CD4-positive, alpha-beta T cell treated with Interleukin-21 for 1 hour (primary cell): ENCODE measurements around the gene ADAMTSL3.

Experiments used
- DNase-seq: peaks from one replicate; pipeline ENCODE4 v3.0.0-alpha.2; 2020

ADAMTSL3 gene, protein sequence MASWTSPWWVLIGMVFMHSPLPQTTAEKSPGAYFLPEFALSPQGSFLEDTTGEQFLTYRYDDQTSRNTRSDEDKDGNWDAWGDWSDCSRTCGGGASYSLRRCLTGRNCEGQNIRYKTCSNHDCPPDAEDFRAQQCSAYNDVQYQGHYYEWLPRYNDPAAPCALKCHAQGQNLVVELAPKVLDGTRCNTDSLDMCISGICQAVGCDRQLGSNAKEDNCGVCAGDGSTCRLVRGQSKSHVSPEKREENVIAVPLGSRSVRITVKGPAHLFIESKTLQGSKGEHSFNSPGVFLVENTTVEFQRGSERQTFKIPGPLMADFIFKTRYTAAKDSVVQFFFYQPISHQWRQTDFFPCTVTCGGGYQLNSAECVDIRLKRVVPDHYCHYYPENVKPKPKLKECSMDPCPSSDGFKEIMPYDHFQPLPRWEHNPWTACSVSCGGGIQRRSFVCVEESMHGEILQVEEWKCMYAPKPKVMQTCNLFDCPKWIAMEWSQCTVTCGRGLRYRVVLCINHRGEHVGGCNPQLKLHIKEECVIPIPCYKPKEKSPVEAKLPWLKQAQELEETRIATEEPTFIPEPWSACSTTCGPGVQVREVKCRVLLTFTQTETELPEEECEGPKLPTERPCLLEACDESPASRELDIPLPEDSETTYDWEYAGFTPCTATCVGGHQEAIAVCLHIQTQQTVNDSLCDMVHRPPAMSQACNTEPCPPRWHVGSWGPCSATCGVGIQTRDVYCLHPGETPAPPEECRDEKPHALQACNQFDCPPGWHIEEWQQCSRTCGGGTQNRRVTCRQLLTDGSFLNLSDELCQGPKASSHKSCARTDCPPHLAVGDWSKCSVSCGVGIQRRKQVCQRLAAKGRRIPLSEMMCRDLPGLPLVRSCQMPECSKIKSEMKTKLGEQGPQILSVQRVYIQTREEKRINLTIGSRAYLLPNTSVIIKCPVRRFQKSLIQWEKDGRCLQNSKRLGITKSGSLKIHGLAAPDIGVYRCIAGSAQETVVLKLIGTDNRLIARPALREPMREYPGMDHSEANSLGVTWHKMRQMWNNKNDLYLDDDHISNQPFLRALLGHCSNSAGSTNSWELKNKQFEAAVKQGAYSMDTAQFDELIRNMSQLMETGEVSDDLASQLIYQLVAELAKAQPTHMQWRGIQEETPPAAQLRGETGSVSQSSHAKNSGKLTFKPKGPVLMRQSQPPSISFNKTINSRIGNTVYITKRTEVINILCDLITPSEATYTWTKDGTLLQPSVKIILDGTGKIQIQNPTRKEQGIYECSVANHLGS (N-terminal part only)

DNA sequence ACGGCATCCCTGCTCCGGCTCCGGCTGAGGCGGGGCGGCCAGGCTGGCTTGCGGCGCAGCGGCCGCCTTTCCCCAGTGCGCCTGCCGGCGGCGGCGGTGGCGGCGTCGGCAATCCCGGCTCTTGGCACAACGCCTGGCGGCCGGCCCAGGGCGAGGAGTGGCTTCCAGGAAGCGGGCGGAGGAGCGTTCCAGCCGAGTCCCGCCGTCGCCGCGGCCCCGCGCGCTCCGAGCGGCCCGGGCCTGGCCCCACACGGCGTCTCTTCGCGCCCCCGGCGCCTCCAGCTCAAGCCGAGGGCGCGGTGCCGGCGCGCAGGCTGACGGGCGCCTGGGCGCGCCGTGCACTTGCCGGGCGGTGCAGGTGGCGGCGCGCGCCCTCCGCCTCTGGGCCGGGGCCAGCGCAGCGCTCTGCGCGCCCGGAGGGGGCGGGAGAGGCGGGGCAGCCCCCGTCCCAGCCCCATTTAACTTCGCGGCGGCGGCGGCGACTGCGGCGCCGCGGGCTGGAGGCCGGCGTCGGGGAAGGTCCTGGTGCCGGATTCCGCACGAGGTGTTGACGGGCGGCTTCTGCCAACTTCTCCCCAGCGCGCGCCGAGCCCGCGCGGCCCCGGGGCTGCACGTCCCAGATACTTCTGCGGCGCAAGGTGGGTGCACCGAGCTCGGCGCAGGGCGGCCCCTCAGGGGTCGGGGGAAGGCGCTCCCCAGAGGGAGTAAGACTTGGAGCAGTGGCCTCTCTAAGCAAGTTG, at the start of gene ADAMTSL3:
Gene ADAMTSL3, plus strand, starts transcription at position 485 of the 740 bp plus-strand sequence. CDS start 1,639 bp downstream, outside the sequence.
- no peak for DNase-seq

DNA sequence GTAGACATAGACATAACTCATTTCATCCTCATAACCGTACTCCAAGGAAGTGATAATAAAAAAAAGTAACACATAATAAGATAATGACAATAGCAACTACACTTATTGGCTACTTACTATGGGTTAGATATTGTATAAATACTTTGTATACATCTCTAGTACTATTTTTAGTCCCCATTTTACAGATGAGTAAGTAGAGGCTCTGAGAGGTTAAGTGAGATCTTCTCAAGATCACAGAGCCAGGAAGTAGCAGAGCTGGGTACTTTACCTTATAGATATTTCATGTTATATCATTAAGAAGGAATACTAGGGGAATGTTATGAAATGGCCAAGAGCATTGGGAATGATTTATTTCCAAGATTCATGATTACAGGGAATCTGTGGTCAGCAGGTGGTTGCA, 49.4 kb upstream of the ADAMTSL3 start:
- no peak for DNase-seq

DNA sequence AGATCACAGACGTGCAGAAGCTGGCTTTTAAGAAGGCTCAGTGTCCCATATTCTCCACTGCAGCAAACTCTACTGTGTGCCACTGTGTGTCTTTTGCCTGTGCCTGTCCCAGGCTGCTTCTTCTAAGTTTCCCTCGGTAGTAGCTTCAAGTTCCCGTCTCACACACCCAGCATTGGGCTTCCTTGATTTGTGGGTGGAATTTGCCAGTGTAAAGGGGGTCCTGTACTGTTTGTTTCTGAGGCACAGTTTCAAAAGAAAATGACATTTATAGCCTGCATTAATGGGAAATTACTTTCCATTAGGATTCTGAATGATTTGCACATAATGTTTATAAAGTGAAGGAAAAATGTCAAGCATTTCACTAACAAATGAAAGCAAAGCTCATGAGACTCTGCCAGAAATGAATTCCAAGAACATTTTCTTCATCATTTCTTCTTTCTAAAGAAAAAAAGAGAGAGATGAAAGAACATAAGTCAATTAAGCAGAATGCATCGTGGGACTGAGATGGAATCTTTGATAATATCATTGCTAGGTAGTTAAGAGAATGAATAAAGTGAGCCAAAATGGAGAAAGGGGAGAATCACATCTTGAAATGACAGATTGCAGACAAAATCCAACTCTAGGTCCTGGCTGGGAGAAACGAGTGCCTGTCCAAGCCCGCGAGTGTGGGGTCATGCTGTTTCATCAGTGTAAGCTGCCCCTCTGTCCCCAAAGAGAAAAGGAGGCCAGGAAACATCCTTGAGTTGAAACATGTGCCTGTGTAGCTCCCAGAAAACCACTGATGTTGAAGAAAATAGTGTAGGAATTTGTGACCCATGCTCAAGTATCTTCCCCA, 48.6 kb upstream of the ADAMTSL3 start:
- no peak for DNase-seq

DNA sequence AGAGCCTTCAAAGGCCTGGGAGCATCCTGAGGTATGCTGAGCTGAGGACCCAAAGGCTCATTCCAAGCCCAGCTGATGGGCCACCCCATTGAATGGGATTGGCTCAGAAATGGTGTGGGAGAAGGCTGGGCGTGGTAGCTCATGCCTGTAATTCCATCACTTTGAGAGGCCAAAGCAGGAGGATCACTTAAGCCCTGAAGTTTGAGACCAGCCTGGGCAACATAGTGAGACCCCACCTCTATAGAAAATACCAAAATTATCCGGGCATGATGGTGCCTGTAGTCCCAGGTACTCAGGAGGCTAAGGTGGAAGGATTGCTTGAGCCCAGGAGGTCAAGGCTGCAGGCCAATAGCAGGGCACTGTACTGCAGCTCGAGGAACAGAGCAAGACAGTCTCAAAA, 43.8 kb upstream of the ADAMTSL3 start:
- DNase-seq, result no peak

DNA sequence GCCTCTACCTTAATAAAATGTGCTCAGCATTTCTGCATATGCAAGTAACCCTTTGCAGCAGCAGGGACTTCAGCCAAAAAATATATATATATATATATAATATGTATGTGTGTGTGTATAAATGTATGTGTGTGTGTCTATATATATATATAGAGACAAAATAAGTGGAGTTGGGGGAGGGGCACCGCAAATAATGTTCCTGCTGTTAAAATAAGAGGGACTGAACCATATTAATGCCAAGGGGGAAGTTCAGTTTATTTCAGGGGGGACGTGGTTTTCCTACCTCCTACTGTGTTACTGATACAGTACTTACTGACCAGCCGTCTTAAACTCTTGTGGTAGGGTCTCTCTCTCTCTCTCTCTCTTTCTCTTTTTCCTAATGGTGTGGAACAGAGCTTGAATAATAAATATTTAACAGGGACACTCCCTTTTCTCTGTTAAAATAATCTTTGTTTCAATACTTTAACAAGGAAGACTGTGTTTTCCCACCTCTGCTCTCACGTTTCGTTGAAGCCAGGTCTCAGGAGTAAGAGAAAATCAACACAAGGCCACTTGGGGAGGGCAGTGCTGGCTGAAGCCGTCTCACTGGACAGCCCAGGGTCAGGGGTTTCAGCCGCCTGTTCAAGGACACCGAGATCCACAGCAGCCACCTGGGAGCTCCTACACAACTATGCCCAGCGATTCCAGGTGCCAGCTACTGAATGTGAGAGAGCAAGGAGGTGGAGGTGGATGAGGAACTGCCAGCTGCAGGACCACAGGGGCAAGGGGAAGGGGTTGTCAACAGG, 42.8 kb upstream of the ADAMTSL3 start:
- no peak for DNase-seq

DNA sequence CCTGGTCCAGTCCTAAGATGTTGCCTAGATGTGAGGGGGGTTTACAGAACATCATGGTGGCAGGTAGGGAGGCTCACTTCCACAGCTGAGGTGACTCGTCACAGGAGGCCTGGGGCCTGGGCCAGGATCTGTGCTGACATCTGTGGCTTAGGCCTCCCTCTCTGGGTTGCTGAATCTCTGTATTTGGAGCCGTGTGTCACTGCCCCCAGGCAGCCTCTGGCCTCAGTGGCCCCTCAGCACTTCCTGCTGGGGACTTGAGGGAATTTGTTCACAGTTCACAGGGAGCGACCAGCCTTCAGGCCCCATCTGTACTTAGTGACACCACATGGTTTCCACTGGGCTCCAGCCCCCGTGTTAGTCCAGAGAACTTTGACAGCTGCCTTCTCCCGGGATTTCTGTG, 41.7 kb upstream of the ADAMTSL3 start:
- no peak for DNase-seq

DNA sequence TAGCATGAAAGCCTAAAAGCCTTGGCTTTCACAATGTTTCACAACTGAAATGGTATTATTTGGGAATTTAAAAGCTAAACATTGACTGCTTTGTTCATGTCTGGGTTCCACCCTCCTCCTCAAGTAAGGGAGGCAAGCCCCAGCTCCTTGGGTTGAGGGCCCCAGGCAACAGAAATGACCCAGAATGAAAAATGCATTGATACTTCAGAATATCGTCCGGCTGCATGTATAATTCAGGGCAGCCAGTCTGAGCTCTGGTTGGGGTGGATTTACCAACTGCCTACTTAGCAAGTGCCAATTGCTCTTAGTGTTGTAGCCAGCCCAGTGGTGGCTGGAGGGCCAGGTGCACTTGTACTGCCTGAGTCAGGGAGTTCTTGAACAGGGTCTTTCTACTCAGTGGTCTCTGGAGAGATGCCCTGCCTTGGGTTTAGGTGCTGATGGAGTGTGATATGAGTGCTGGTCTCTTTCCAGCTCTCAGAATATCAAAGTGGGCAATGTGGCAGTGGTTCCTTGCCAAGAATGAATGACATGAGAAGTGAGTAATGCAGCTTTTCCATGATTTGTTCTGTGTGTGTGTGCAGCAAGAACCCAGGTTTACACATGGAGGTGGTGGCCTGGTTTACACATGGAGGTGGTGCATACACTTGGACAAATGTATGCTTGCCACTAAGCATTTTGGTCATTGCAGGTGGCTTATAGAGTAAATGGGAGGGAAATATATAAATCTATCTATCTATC, 40.9 kb upstream of the ADAMTSL3 start:
- no peak for DNase-seq

- no peak for DNase-seq
Observed at GRCh38 chr15:83613714-83614113, 40.2 kb upstream of the ADAMTSL3 start.

GRCh38 chr15:83616840-83617239, 37.1 kb upstream of the ADAMTSL3 start:
- no peak for DNase-seq

GRCh38 chr15:83626171-83626802, 27.6 kb upstream of the ADAMTSL3 start:
- DNase-seq, result no peak

DNA sequence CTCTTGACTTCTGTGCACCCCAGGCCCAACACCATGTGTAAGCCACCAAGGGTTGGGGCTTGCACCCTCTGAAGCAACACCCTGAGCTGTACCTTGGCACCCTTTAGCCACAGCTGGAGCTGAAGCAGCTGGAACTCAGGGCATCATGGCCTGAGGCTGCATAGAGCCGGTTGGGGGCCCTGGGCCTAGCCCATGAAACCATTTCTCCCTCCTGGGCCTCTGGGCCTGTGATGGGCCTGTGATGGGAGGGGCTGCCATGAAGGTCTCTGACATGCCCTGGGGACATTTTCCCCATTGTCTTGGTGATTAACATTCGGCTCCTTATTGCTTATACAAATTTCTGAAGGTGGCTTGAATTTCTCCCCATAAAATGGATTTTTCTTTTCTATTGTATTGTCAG, 22.4 kb upstream of the ADAMTSL3 start:
- no peak for DNase-seq

DNA sequence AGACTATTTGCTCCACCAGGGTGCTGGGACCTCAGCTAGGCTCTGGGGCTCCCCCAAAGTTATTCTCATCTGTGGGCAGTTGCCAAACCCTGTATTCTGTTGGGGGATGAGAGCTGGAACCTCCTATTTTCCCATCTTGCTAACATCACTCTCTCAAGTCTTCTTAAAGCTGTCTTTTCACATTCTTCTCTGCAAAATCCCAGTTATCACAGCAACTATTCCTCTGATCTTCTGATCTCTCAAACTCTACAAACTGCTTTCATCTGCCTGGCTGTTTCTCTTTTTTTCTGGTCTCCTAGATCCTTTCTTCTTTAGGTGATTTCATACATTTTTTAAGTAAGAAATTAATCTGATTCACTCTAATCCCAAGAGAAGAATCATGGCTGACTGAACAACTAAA, 10.7 kb upstream of the ADAMTSL3 start:
- no peak for DNase-seq

- DNase-seq, result no peak
Observed at GRCh38 chr15:83644439-83644838, 9.5 kb upstream of the ADAMTSL3 start.

GRCh38 chr15:83650831-83651230, 3.1 kb upstream of the ADAMTSL3 start:
- DNase-seq, result no peak

DNA sequence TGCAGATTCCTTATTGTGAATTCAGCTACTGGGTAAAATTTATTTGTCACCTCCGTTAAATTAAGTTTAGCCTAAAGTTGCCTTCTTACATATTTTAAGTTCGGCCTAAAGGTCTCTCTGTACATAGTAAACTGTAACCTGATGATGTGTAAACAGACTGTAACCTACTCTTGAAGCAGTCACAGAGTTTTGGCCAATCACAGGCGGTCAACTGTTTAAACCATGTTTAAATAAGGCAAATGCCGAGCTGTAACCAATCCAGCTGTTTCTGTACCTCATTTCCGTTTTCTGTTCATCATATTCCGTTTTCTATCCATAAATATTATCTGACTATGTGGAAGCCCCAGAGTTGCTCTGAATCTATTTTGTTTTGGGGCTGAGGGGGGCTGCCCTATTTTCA, 2.4 kb upstream of the ADAMTSL3 start:
- no peak for DNase-seq

- no peak for DNase-seq
Observed at GRCh38 chr15:83652626-83653204, 1.2 kb upstream of the ADAMTSL3 start.

- no peak for DNase-seq
Observed at GRCh38 chr15:83653288-83653638, 660 bp upstream of the ADAMTSL3 start.

GRCh38 chr15:83654379-83655236, 685 bp downstream of the ADAMTSL3 start:
- DNase-seq, result no peak
